Erythroblast (primary cell): Measurements from ENCODE around the gene UBE3B.

Experiments used
- GATA1 ChIP-seq: IDR thresholded peaks from 2 replicates; pipeline ENCODE4 v1.6.1; 2011; ENCODE audit warnings: low read depth, mild to moderate bottlenecking, control low read depth, low read length, moderate library complexity
- POLR2A ChIP-seq: IDR thresholded peaks from 2 replicates; pipeline ENCODE4 v1.6.1; 2011; ENCODE audit warnings: mild to moderate bottlenecking, low read length

- TF ChIP-seq POLR2A (no peak), GATA1 (no peak)
Measured at GRCh38 chr12:109517619-109518018, 40.2 kb downstream of the UBE3B start.
